Esophagus muscularis mucosa (tissue), 4 donors: ENCODE results near the gene HTRA1. TPM values are rescaled to one million over a fixed set of nuclear protein-coding genes. Genes with fewer than 3 reads are reported as not detected.

Source experiments
- DNase-seq: peaks from one replicate; pipeline ENCODE4 v3.0.0-alpha.2; 2017; ENCODE audit errors: extremely low spot score
- H3K27ac ChIP-seq, 4 donors: fragments of 200-600 bp; sonication (generic); replicated peaks in 1 of 4; 1 replicate in 3 of 4; 2 replicates in 1 of 4; pipeline ENCODE4 v1.5.1; 2016 to 2019; ENCODE audit warnings: mild to moderate bottlenecking in 1 of 4
- H3K27me3 ChIP-seq, 4 donors: fragments of 200-600 bp; sonication (generic); one replicate each; pipeline versions ENCODE4 v1.5.1 to v1.6.0; 2016 to 2019
- H3K36me3 ChIP-seq, 4 donors: fragments of 200-600 bp; sonication (generic); one replicate each; pipeline ENCODE4 v1.5.1; 2016 to 2019
- H3K4me1 ChIP-seq, 4 donors: fragments of 200-600 bp; sonication (generic); one replicate each; pipeline ENCODE4 v1.5.1; 2016 to 2019
- H3K4me3 ChIP-seq, 4 donors: fragments of 200-600 bp; sonication (generic); 1 replicate in 2 of 4; 2 replicates in 2 of 4; pipeline ENCODE4 v1.5.1; 2016 to 2019; ENCODE audit warnings: mild to moderate bottlenecking in 4 of 4, moderate library complexity in 1 of 4
- H3K9me3 ChIP-seq, 4 donors: fragments of 200-600 bp; sonication (generic); 1 replicate in 3 of 4; 2 replicates in 1 of 4; pipeline ENCODE4 v1.5.1; 2016 to 2019
- CTCF ChIP-seq, 3 experiments: fragments of 200-600 bp in 2 of 3; fragments of 450-650 bp in 1 of 3; sonication (generic) in 2 of 3; IDR thresholded peaks; one replicate each; pipeline ENCODE4 v1.5.1; 2017 to 2019; ENCODE audit warnings: antibody characterized with exemption in 3 of 3, mild to moderate bottlenecking in 2 of 3, moderate library complexity in 1 of 3
- EP300 ChIP-seq: sonication (generic); formaldehyde crosslinking; IDR thresholded peaks from one replicate; pipeline ENCODE4 v1.6.1; 2017; ENCODE audit warnings: antibody characterized with exemption
- POLR2A ChIP-seq: fragments of 450-650 bp; IDR thresholded peaks from one replicate; pipeline ENCODE4 v1.6.1; 2017; ENCODE audit warnings: antibody characterized with exemption, moderate library complexity, mild to moderate bottlenecking, low read depth
- POLR2AphosphoS5 ChIP-seq, 2 donors: sonication (generic); formaldehyde crosslinking; IDR thresholded peaks; one replicate each; pipeline ENCODE4 v1.6.1; 2017; ENCODE audit warnings: antibody characterized with exemption in 2 of 2
- WGBS: methylation state at CpG from one replicate; pipeline ENCODE4 v1.1.5; 2018; 5-methylcytosine and 5-hydroxymethylcytosine counted together
- intact Hi-C: fragments of 100-400 bp; cut with DNase I; formaldehyde crosslinking; loops from one replicate; pipeline ENCODE4 v1.15.1; 2023
- total RNA-seq, 4 donors: library from RNA; depleted of rRNA; stranded (reverse); fragments of >200 nt; gene quantifications; one replicate each; pipeline versions ENCODE4 v1.1.0 to v1.2.1, GENCODE V29; 2016

The HTRA1 gene
- total RNA-seq, 4 donors from 2014 or later: 101 to 146 (median 109) TPM

- TF ChIP-seq EP300: no peak
- no peak for TF ChIP-seq POLR2A
- TF ChIP-seq POLR2AphosphoS5 (IDR thresholded peaks at IDR 0.05): no peak
- no peak for TF ChIP-seq CTCF (IDR thresholded peaks at IDR 0.05)
- no peak overlapping the region for H3K4me3 ChIP-seq
- intact Hi-C loops: no loop called here
- H3K36me3 ChIP-seq: peaks cover 0 to 4% (median 0%) of the 10 kb centered on the region in 4 donors
- peaks cover 26 to 68% (median 48%) of the 10 kb centered on the region in 4 donors for H3K4me1 ChIP-seq
- DNase-seq: no peak
- no peaks in the 10 kb centered on the region for H3K9me3 ChIP-seq
- 93% methylated on average over 7 of the region's 7 CpGs for WGBS
- peak overlapping the region in 1 of 4 donors; percentile 18 for H3K27ac ChIP-seq
- no peaks in the 10 kb centered on the region for H3K27me3 ChIP-seq
These were observed 17.6 kb downstream of the HTRA1 start for GRCh38 chr10:122478971-122479370.

GRCh38 chr10:122480146-122480833 lies 18.9 kb downstream of the HTRA1 start:
- no peak overlapping the region for H3K4me3 ChIP-seq
- intact Hi-C loops: no loop called here
- H3K9me3 ChIP-seq: no peaks in the 10 kb centered on the region
- peak overlapping the region in 2 of 4 donors; percentile 11 to 18 for H3K27ac ChIP-seq
- peaks cover 15 to 63% (median 46%) of the 10 kb centered on the region in 4 donors for H3K4me1 ChIP-seq
- TF ChIP-seq POLR2AphosphoS5 (IDR thresholded peaks at IDR 0.05) (no peak), CTCF (IDR thresholded peaks at IDR 0.05) (no peak), POLR2A (no peak)
- H3K36me3 ChIP-seq: peaks cover 0 to 4% (median 0%) of the 10 kb centered on the region in 4 donors
- no peak for DNase-seq
- no peaks in the 10 kb centered on the region for H3K27me3 ChIP-seq
- WGBS: 93% methylated on average over 10 of the region's 10 CpGs

GRCh38 chr10:122481296-122482056 lies 20.1 kb downstream of the HTRA1 start:
- Histone ChIP-seq H3K27ac (no peak overlapping the region), H3K36me3 (peaks cover 0 to 4% (median 0%) of the 10 kb centered on the region in 4 donors), H3K4me1 (peaks cover 15 to 63% (median 46%) of the 10 kb centered on the region in 4 donors), H3K9me3 (no peaks in the 10 kb centered on the region), H3K4me3 (no peak overlapping the region), H3K27me3 (no peaks in the 10 kb centered on the region)
- 94% methylated on average over 4 of the region's 6 CpGs for WGBS
- TF ChIP-seq EP300: no peak
- intact Hi-C loops: no loop called here
- DNase-seq: no peak

GRCh38 chr10:122484276-122485060 lies 23.1 kb downstream of the HTRA1 start:
- no peak overlapping the region for H3K27ac ChIP-seq
- peaks cover 35 to 58% (median 48%) of the 10 kb centered on the region in 4 donors for H3K4me1 ChIP-seq
- no peaks in the 10 kb centered on the region for H3K27me3 ChIP-seq
- WGBS: 98% methylated on average over 9 of the region's 11 CpGs
- intact Hi-C loops: no loop called here
- TF ChIP-seq EP300: no peak
- TF ChIP-seq POLR2AphosphoS5 (IDR thresholded peaks at IDR 0.05): no peak
- no peak for TF ChIP-seq CTCF (IDR thresholded peaks at IDR 0.05)
- no peak for TF ChIP-seq POLR2A
- H3K36me3 ChIP-seq: peaks cover 0 to 5% (median under 1%) of the 10 kb centered on the region in 4 donors
- no peak for DNase-seq
- no peak overlapping the region for H3K4me3 ChIP-seq
- no peaks in the 10 kb centered on the region for H3K9me3 ChIP-seq

- WGBS: 18% methylated on average over 5 of the region's 5 CpGs
- peak overlapping the region in 3 of 4 donors; percentile 11 to 74 (median 34) for H3K27ac ChIP-seq
These were observed 24.3 kb downstream of the HTRA1 start for GRCh38 chr10:122485670-122486069.

More at GRCh38 chr10:122485670-122486069, 24.3 kb downstream of the HTRA1 start:
- H3K4me1 ChIP-seq: peaks cover 35 to 52% (median 46%) of the 10 kb centered on the region in 4 donors
- H3K4me3 ChIP-seq: no peak overlapping the region
- TF ChIP-seq POLR2A (no peak), POLR2AphosphoS5 (IDR thresholded peaks at IDR 0.05) (peak; percentile 47 to 71)
- no peaks in the 10 kb centered on the region for H3K27me3 ChIP-seq
- peaks cover 0 to 16% (median 6%) of the 10 kb centered on the region in 4 donors for H3K36me3 ChIP-seq
- H3K9me3 ChIP-seq: no peaks in the 10 kb centered on the region
- no peak for DNase-seq
- intact Hi-C loops: no loop called here
